Measurements from ENCODE around the gene SCGB1D1. TPM values are rescaled to one million over a fixed set of nuclear protein-coding genes. Genes with fewer than 3 reads are reported as not detected.
A peak's percentile ranks its signal among the peaks of the same experiment; 100 is the strongest.

The SCGB1D1 gene
- total and polyA plus RNA-seq, 12 donors, result not detected

DNA sequence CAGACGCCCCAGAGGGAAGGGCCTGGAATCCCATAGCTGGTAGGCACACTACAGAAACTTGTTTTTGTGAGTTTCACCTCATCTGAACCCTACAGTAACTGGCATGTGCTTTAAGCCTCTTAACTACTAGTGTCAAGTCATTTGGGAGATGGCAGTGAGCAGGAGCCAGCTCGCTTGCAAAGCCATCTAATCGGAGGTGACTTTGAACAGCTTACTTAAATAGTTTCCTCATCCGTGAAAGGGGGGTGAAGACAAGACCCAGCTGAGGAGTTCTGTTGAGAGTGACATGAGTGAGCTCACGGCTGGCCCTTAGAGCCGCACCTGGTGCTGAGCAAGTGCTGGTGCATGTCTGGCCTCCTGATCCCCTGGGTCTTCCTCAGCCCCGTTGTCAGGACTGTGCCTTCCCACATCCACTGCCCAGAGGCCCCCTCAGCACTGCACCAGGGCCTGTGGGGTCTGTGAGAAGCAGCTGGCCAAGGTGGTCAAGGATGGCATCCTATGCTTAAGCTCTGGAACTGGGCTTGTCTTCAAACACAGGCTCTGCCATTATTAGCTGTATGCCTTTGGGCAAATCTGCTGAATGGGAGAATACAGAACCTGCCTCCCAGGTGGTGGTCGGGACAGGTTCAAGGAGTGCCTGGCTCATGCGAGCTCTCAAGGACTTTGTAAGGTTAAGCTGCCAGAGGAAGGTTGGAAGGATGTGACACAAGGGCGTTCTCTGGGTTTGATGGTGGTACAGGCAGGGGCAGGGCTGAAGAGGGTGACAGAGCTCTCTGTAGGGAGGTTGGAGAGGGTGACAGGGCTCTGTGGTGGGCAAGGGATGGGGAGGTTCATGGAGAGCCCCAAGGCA lies 38.9 kb upstream of the SCGB1D1 start:
- peak in 3 of 7 donors; percentile 9 to 35 (median 10) for DNase-seq
- no peaks in the 10 kb centered on the region for H3K9me3 ChIP-seq (replicated peaks in 1 of 3)
- H3K4me3 ChIP-seq, result no peak overlapping the region
- H3K4me1 ChIP-seq (replicated peaks in 1 of 2), result peaks cover 0 to 3% of the 10 kb centered on the region in 2 donors
- H3K36me3 ChIP-seq (replicated peaks in 1 of 2), result peaks cover 0 to 42% of the 10 kb centered on the region in 2 donors
- H3K27me3 ChIP-seq, result no peaks in the 10 kb centered on the region
- TF ChIP-seq, protein P1, sequence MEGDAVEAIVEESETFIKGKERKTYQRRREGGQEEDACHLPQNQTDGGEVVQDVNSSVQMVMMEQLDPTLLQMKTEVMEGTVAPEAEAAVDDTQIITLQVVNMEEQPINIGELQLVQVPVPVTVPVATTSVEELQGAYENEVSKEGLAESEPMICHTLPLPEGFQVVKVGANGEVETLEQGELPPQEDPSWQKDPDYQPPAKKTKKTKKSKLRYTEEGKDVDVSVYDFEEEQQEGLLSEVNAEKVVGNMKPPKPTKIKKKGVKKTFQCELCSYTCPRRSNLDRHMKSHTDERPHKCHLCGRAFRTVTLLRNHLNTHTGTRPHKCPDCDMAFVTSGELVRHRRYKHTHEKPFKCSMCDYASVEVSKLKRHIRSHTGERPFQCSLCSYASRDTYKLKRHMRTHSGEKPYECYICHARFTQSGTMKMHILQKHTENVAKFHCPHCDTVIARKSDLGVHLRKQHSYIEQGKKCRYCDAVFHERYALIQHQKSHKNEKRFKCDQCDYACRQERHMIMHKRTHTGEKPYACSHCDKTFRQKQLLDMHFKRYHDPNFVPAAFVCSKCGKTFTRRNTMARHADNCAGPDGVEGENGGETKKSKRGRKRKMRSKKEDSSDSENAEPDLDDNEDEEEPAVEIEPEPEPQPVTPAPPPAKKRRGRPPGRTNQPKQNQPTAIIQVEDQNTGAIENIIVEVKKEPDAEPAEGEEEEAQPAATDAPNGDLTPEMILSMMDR (IDR thresholded peaks at IDR 0.05), result no peak
- no peak for TF ChIP-seq POLR2A (IDR thresholded peaks at IDR 0.05)
- H3K27ac ChIP-seq, result no peak overlapping the region
- intact Hi-C loops (cut with DNase I), result no loop called here
- WGBS, 4 donors, result 93 to 97% (median 95%) methylated on average over 7 to 10 of the region's 10 CpGs

DNA sequence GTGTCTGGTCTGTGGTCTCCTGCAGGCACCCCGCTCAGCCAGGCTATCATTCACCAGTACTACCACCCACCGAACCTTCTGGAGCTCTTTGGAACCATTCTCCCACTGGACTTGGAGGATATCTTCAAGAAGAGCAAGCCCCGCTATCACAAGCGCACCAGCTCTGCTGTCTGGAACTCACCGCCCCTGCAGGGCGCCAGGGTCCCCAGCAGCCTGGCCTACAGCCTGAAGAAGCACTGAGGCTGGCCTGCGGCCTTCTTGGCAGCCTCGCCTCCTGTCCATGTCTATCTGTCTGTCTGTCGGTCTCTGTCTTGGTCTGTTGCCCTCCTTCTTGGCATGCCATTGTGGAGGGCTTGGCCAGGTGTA lies 38.3 kb upstream of the SCGB1D1 start:
- Histone ChIP-seq H3K4me3 (no peak overlapping the region), H3K9me3 (replicated peaks in 1 of 3) (no peaks in the 10 kb centered on the region), H3K27ac (no peak overlapping the region), H3K27me3 (no peaks in the 10 kb centered on the region), H3K36me3 (replicated peaks in 1 of 2) (peaks cover 0 to 39% of the 10 kb centered on the region in 2 donors), H3K4me1 (replicated peaks in 1 of 2) (peaks cover 0 to 3% of the 10 kb centered on the region in 2 donors)
- 95 to 100% (median 99%) methylated on average over 1 to 9 of the region's 9 CpGs for WGBS, 4 donors
- no peak for TF ChIP-seq POLR2A (IDR thresholded peaks at IDR 0.05)
- TF ChIP-seq, protein P1 (IDR thresholded peaks at IDR 0.05), result no peak
- intact Hi-C loops (cut with DNase I), result no loop called here
- peak in 2 of 7 donors; percentile 8 to 11 for DNase-seq

DNA sequence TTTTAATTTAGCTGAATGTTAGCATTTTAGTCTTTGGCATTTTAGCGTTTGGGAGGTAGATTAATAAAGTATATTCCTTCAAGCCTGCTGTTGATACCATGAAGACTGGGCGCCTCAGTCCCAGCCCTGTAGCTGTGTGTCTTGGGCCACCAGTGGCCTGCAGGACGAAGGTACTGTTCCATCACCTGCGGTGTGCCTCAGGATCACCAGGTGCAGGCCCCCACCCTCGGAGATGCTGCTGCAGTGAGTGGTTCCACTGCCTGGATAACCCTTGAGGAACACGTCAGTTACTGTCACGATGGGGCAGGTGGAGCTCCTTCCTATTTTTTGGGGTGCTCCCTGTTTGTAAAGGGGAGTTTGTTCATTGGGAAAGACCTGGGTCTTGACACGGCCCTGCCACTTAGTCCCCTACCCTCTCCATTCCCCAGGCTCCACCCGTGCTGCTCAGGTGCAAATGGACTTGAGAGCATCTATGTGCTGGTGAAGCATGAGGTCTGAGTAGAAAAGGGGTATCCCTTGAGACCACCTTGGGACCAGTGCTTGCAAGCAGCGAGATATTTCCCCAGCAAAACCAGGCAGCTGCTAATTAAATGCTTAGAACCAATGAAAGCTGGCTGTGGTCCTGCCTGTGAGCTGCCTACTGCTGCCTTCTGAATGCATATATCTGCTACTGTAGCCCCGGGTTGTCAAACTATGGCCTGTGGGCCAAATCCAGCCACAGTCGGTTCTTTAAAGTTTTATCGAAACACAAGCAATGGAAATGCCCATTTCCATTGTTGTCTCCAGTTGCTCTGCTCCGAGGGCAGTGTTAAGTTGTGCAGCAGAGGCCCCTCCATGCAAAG lies 37.5 kb upstream of the SCGB1D1 start:
- Histone ChIP-seq H3K36me3 (replicated peaks in 1 of 2) (peaks cover 0 to 32% of the 10 kb centered on the region in 2 donors), H3K27me3 (no peaks in the 10 kb centered on the region), H3K4me1 (replicated peaks in 1 of 2) (peaks cover 0 to 3% of the 10 kb centered on the region in 2 donors), H3K27ac (peak overlapping the region in 1 of 5 donors; percentile 39), H3K9me3 (replicated peaks in 1 of 3) (no peaks in the 10 kb centered on the region), H3K4me3 (no peak overlapping the region)
- TF ChIP-seq POLR2A (IDR thresholded peaks at IDR 0.05), result no peak
- TF ChIP-seq, protein P1 (IDR thresholded peaks at IDR 0.05), result no peak
- 89 to 97% (median 93%) methylated on average over 11 to 14 of the region's 14 CpGs for WGBS, 4 donors
- intact Hi-C loops (cut with DNase I), result no loop called here
- peak in 2 of 7 donors; percentile 6 to 45 for DNase-seq

DNA sequence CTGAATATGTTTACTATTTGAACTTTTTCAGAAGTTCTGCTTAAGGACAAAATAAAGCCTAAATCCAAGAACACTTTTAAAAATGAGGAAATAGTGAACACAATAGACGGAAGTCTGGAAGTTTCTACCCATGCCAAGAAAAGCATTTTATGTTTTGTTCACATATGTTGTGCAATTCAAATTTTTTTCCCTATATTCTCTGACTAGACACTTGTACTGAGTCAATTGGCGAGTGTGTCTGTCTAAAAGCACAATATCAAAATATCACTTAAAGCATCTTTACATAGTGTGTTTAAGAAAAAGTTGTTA lies 37.0 kb upstream of the SCGB1D1 start:
- Histone ChIP-seq H3K4me3 (no peak overlapping the region), H3K9me3 (replicated peaks in 1 of 3) (no peaks in the 10 kb centered on the region), H3K27ac (peak overlapping the region in 1 of 5 donors; percentile 39), H3K27me3 (no peaks in the 10 kb centered on the region), H3K4me1 (replicated peaks in 1 of 2) (peaks cover 0 to 3% of the 10 kb centered on the region in 2 donors), H3K36me3 (replicated peaks in 1 of 2) (peaks cover 0 to 26% of the 10 kb centered on the region in 2 donors)
- no peak for DNase-seq
- WGBS, 4 donors, result 70 to 85% (median 78%) methylated on average over 2 of the region's 2 CpGs
- intact Hi-C loops (cut with DNase I), result no loop called here
- no peak for TF ChIP-seq POLR2A (IDR thresholded peaks at IDR 0.05)
- TF ChIP-seq, protein P1 (IDR thresholded peaks at IDR 0.05), result no peak

All from adrenal gland (tissue), 12 donors.